Measurements from ENCODE around the gene IRAK4. TPM values are rescaled to one million over a fixed set of nuclear protein-coding genes. Genes with fewer than 3 reads are reported as not detected.

Gene IRAK4
- total RNA-seq (29.7 TPM), polyA plus RNA-seq (ENCODE audit: insufficient read depth, low read depth, low replicate concordance) (10.1 TPM)
- long read RNA-seq, donor 1, partial matches to known transcripts: 0 of 1 reads
- long read RNA-seq, donor 1, other reads (novel, unspliced or antisense): 0 of 1 reads
- long read RNA-seq, donor 2, partial matches to known transcripts: 0 of 1 reads
- long read RNA-seq, donor 2, other reads (novel, unspliced or antisense): 0 of 1 reads
- long read RNA-seq, donor 3, partial matches to known transcripts: 17 of 19 reads
- long read RNA-seq, donor 3, other reads (novel, unspliced or antisense): 0 of 19 reads
- long read RNA-seq, donor 4: 0 reads
- long read RNA-seq, donor 5, full-length matches to known transcripts: 1 of 1 reads
- long read RNA-seq, donor 5, partial matches to known transcripts: 0 of 1 reads
- long read RNA-seq, donor 5, other reads (novel, unspliced or antisense): 0 of 1 reads
- long read RNA-seq, donor 6, partial matches to known transcripts: 44 of 44 reads
- long read RNA-seq, donor 6, other reads (novel, unspliced or antisense): 0 of 44 reads
- long read RNA-seq, donor 7, full-length matches to known transcripts: 5 of 12 reads
- long read RNA-seq, donor 7, partial matches to known transcripts: 0 of 12 reads
- long read RNA-seq, donor 7, other reads (novel, unspliced or antisense): 7 of 12 reads
- long read RNA-seq, donor 8: 0 reads
- long read RNA-seq, donor 9: 0 reads
- long read RNA-seq, donor 10, partial matches to known transcripts: 0 of 2 reads
- long read RNA-seq, donor 10, other reads (novel, unspliced or antisense): 0 of 2 reads

- Histone ChIP-seq H3K36me3 (ENCODE audit: control insufficient read depth in 2 of 3, insufficient read depth in 3 of 3, low read length in 3 of 3) (peaks cover 0 to 3% (median 0%) of the 10 kb centered on the region in 3 donors), H3K9ac (ENCODE audit: low read length in 3 of 3) (peak within 1 kb of the TSS; percentile 79 to 96 (median 81)), H3K4me1 (ENCODE audit: control insufficient read depth in 2 of 3, insufficient read depth in 2 of 3, low read depth in 1 of 3, low read length in 3 of 3) (peaks cover 2 to 15% (median 14%) of the 10 kb centered on the region in 3 donors), H3K27me3 (ENCODE audit: control insufficient read depth, insufficient read depth, low read length) (no peaks in the 10 kb centered on the region), H3K9me3 (ENCODE audit: control insufficient read depth in 2 of 3, insufficient read depth in 1 of 3, low read length in 3 of 3) (no peaks in the 10 kb centered on the region), H3K27ac (ENCODE audit: low read depth in 2 of 2, low read length in 2 of 2) (peak within 1 kb of the TSS; percentile 82 to 88), H3K4me3 (ENCODE audit: low read length in 3 of 3) (peak within 1 kb of the TSS; percentile 90 to 96 (median 95))
- peak; percentile 97 to 99 (median 97) for DNase-seq
- FAIRE-seq: peak; percentile 80
- peak; percentile 38 for TF ChIP-seq CTCF (IDR thresholded peaks at IDR 0.05; ENCODE audit: borderline replicate concordance, extremely low read depth, insufficient read depth)
- intact Hi-C loops (cut with DNase I): no loop called here
Observed at GRCh38 chr12:43758728-43759563, at the start of gene IRAK4, which contains the start of gene PUS7L. Gene IRAK4, plus strand, starts transcription at chr12:43758951. Its CDS starts 9,161 bp downstream, at chr12:43768112. Gene PUS7L, minus strand, starts transcription at chr12:43758790. Its CDS starts 3,545 bp downstream, at chr12:43755245.

GRCh38 chr12:43711348-43711747 lies 47.4 kb upstream of the IRAK4 start:
- TF ChIP-seq CTCF (IDR thresholded peaks at IDR 0.05; ENCODE audit: borderline replicate concordance, extremely low read depth, insufficient read depth): no peak
- H3K27me3 ChIP-seq (ENCODE audit: control insufficient read depth, insufficient read depth, low read length): no peaks in the 10 kb centered on the region
- DNase-seq: no peak
- H3K27ac ChIP-seq (ENCODE audit: low read depth in 2 of 2, low read length in 2 of 2): no peak overlapping the region
- peaks cover 0 to 2% (median 0%) of the 10 kb centered on the region in 3 donors for H3K9me3 ChIP-seq (ENCODE audit: control insufficient read depth in 2 of 3, insufficient read depth in 1 of 3, low read length in 3 of 3)
- no peaks in the 10 kb centered on the region for H3K36me3 ChIP-seq (ENCODE audit: control insufficient read depth in 2 of 3, insufficient read depth in 3 of 3, low read length in 3 of 3)
- no peaks in the 10 kb centered on the region for H3K4me1 ChIP-seq (ENCODE audit: control insufficient read depth in 2 of 3, insufficient read depth in 2 of 3, low read depth in 1 of 3, low read length in 3 of 3)
- intact Hi-C loops (cut with DNase I): no loop called here
- no peak overlapping the region for H3K9ac ChIP-seq (ENCODE audit: low read length in 3 of 3)
- no peak for FAIRE-seq
- H3K4me3 ChIP-seq (ENCODE audit: low read length in 3 of 3): no peak overlapping the region

GRCh38 chr12:43722621-43723020 lies 36.1 kb upstream of the IRAK4 start:
- H3K27me3 ChIP-seq (ENCODE audit: control insufficient read depth, insufficient read depth, low read length): no peaks in the 10 kb centered on the region
- H3K9ac ChIP-seq (ENCODE audit: low read length in 3 of 3): no peak overlapping the region
- H3K27ac ChIP-seq (ENCODE audit: low read depth in 2 of 2, low read length in 2 of 2): no peak overlapping the region
- no peak for DNase-seq
- intact Hi-C loops (cut with DNase I): no loop called here
- no peaks in the 10 kb centered on the region for H3K36me3 ChIP-seq (ENCODE audit: control insufficient read depth in 2 of 3, insufficient read depth in 3 of 3, low read length in 3 of 3)
- TF ChIP-seq CTCF (IDR thresholded peaks at IDR 0.05; ENCODE audit: borderline replicate concordance, extremely low read depth, insufficient read depth): no peak
- H3K4me3 ChIP-seq (ENCODE audit: low read length in 3 of 3): no peak overlapping the region
- no peak for FAIRE-seq
- no peaks in the 10 kb centered on the region for H3K4me1 ChIP-seq (ENCODE audit: control insufficient read depth in 2 of 3, insufficient read depth in 2 of 3, low read depth in 1 of 3, low read length in 3 of 3)
- no peaks in the 10 kb centered on the region for H3K9me3 ChIP-seq (ENCODE audit: control insufficient read depth in 2 of 3, insufficient read depth in 1 of 3, low read length in 3 of 3)
